NCI-H1092 treated with DMSO at 0.1 percent for 48 hours (cell line): ENCODE results near the gene GNAQ.
"Not testable (repeated sequence)": the region's sequence is repeated elsewhere in the genome, so short reads cannot be mapped to it uniquely, and the experiment has no call there.

Experiments
- DNase-seq: peaks from one replicate; lab custom pipeline; 2025; lab: John Stamatoyannopoulos, UW

Gene GNAQ

GRCh38 chr9:78031444-78031892 is at the start of gene GNAQ:
TSS of gene GNAQ (minus strand) at chr9:78031811. CDS start at chr9:78031235, 576 bp downstream.
- DNase-seq: peak; percentile 40

- DNase-seq: no peak
Observed at GRCh38 chr9:78074385-78075291, 43.0 kb upstream of the GNAQ start.

- no peak for DNase-seq
Observed at GRCh38 chr9:78073722-78074121, 42.1 kb upstream of the GNAQ start.

GRCh38 chr9:78072586-78073199 is 41.1 kb upstream of the GNAQ start:
- DNase-seq: no peak

GRCh38 chr9:78070521-78070920 is 38.9 kb upstream of the GNAQ start:
- no peak for DNase-seq

GRCh38 chr9:78064075-78064474 is 32.5 kb upstream of the GNAQ start:
- DNase-seq: peak; percentile 44

DNA sequence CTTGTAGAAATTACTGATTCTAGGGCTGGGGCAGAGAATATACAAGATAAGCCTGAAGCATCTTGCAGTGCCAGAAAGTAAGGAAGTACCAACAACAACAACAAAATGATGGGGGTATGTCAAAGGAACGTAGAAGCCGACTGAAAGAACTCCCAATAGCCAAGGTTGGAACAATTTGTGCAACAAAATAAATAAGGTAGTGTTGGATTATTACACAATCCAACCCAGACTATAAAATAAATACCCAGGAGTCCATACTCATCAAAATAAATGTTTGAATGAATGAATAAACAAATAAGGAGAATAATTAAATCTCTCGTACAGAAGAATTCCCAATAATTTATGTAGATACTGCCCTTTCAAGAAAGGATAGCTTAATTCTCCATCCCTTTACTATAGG is 31.1 kb upstream of the GNAQ start:
- DNase-seq: no peak

GRCh38 chr9:78054218-78054617 is 22.6 kb upstream of the GNAQ start:
- DNase-seq: not testable (repeated sequence)

GRCh38 chr9:78053627-78054026 is 22.0 kb upstream of the GNAQ start:
- no peak for DNase-seq

- no peak for DNase-seq
Observed at GRCh38 chr9:78050421-78050820, 18.8 kb upstream of the GNAQ start.

- no peak for DNase-seq
Observed at GRCh38 chr9:78049484-78049883, 17.9 kb upstream of the GNAQ start.

DNA sequence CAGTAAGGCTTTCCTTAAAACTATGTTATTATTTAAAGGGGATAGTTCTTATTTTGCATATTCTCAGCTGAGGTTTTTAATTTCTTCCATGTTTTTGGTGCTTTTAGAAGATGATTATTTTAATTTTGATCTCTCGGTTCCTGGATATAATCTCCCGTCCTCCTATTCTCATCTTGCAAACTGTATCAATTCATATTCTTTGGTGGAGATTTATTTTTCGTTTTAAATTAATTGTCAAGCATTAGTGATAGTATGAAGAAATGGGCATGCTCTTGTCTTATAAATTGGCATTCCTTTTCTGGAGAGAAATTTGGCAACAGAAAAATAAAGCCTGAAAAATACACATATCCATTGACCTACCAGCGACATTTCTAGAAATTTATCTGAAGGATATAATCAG is 15.5 kb upstream of the GNAQ start:
- no peak for DNase-seq

DNA sequence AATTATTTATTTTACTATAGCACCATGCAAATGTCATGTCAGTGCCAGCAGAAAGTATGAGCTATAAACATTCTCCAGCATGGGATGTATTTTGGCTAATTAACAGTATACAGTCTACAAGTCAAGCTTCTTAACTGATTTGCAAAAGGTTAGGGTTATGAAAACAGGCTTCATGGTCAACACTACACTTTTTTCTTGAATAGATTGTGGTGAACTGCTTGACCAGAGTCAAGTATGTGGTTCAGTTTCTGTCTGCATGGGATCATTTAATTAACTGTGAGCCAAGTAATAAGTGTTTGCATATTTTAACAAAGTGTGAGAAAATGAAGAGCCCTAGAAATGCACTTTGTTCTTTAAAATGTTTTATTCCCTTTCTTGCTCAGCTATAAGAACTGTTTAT is 14.5 kb upstream of the GNAQ start:
- no peak for DNase-seq

DNA sequence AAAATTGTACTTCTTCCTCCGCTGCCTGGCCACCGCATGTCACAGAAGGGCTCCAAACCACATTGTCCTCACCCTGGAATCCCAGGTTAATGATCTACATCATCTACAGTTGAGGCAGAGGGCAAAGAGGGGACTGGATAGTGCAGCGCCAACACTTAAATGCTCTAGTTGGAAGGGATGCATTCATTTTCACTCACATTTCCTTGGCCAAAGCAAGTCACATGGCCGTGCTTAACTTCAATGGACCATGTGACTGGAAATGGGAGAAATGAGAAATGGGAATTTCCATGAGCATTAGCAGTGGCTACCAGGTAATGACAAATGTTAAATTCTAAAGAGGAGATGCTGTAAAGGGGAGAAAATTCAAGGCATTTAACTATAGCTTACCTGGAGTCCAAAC is 13.3 kb upstream of the GNAQ start:
- DNase-seq: no peak

GRCh38 chr9:78044189-78044588 is 12.6 kb upstream of the GNAQ start:
- DNase-seq: peak; percentile 40

DNA sequence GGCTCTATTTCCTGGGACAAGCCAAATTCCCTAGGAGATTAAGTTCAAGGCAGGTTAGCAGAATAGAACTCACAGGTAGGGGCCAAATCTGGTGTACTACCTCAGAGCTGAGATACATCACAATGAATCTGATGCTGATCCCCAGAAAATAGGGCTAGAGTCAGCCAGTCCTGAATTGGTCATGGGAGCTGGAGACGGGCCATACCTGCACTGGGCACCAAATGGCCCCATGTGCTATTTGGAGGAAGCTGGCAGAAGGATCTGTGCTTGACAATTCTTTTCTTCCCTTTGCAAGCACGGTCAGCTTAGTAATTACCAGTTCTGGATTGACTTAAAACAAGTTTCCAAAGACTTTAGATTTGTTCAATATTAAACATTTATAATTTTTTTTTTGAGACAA is 10.4 kb upstream of the GNAQ start:
- DNase-seq: no peak

- no peak for DNase-seq
Observed at GRCh38 chr9:78040726-78041125, 9.1 kb upstream of the GNAQ start.

- no peak for DNase-seq
Observed at GRCh38 chr9:78038620-78039300, 7.1 kb upstream of the GNAQ start.

DNA sequence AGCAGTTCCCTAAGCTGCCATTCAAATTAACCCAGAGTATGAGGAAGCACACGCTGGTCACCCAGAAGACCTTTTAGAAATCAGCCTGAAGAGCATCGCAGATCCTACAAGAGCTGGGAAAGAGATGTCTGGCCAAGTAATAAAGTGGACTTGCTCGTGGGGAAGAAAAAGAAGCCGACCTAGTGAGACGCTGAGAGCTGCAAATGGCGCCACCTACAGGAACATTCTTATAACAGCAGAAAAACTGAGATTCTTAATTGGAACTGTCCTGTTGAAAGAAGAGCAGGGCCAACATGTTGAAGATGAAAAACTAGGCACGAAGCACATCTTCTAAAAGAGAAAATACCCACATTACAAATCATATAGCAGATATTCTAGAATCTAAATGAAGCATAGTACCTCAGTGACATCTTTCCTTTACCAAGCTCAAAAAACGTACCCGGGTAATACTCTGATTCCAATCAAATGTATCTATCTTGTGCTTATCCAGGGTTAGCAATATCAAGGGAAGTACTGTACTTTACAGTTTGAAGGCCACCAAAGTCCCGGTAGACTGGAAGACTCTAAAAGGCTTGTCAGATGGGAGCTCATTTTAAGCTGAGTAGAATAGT is 3.9 kb upstream of the GNAQ start:
- peak; percentile 85 for DNase-seq

- DNase-seq: peak; percentile 20
Observed at GRCh38 chr9:78033870-78034269, 2.3 kb upstream of the GNAQ start.

DNA sequence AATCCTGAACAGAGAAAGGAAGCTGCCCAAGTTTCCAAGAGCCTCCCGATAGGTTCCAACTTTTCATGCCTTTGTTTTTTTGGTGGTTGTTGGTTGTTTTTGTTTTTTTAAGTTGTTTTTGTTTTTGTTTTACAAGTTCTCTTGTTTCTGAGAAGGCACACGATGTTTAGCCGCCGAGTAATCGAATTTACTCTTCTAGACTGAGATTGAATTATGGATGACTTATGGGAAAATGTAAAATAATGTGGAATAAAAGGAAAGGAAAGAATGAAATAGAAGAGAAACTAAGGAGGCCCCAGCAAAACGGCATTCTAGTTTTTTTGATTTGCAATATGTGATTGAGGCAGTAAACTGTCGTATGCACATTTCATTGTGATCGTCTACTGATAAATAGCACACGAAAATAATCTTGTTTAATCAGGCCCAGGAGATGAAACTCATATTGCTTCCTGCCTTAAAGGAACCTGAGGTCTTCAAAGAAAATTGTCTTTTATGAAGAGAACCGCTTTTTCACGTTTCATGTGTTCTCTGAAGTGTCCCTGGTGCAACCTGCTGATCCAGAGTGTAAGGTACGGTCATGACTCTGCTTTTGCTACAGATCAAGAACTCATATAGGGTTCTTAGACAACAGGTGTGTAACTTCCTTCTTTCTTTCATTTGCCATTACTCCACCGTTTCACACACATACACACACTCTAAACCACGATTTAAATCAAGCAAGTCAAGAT is 1.3 kb upstream of the GNAQ start:
- DNase-seq: no peak
